ENCODE data around the gene UPK1B. TPM values are rescaled to one million over a fixed set of nuclear protein-coding genes. Genes with fewer than 3 reads are reported as not detected.
"Not testable (repeated sequence)": the region's sequence is repeated elsewhere in the genome, so short reads cannot be mapped to it uniquely, and the experiment has no call there.

The UPK1B gene
- total RNA-seq, result not detected
- not detected for polyA plus RNA-seq

DNA sequence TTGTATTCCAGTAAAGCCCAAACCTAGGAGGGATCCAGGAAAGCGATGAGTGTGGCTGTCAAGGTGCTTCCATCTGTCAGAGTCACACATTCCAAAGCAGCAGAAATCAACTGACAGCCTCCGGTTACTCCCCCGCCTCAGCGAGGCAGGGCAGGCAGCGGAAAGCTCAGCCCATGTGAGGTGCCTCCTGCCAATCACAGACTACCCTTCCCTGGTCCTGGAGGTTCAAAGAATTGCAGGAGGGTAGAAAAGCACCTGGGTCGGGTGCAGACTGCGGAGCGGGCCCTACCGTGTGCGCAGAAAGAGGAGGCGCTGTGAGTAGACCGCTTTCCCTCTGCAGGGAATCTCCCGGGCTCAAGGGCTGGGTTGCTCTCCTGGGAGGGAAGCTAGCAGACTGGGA lies at the start of gene UPK1B:
Gene UPK1B, plus strand, starts transcription at position 274 of the 400 bp plus-strand sequence. CDS start 13,144 bp downstream, outside the sequence.
- no peak within 1 kb of the TSS for H3K27ac Mint-ChIP-seq
- no peak within 1 kb of the TSS for H3K4me3 Mint-ChIP-seq
- H3K36me3 Mint-ChIP-seq, result no peaks in the 10 kb centered on the region
- Histone ChIP-seq H3K27me3 (ENCODE audit: insufficient read depth, low read length) (no peaks in the 10 kb centered on the region), H3K36me3 (ENCODE audit: insufficient read depth, low read length) (no peaks in the 10 kb centered on the region), H3K4me1 (ENCODE audit: insufficient read depth, low read length) (no peaks in the 10 kb centered on the region), H3K27ac (ENCODE audit: low read depth, low read length) (no peak within 1 kb of the TSS), H3K4me3 (ENCODE audit: low read length in 2 of 2) (no peak within 1 kb of the TSS), H3K9me3 (ENCODE audit: control insufficient read depth in 1 of 2, low read length in 2 of 2) (no peaks in the 10 kb centered on the region)
- no peak for DNase-seq
- H3K4me1 Mint-ChIP-seq, result no peaks in the 10 kb centered on the region
- H3K9me3 Mint-ChIP-seq, result peaks cover 0 to 2% (median 0%) of the 10 kb centered on the region in 8 donors
- peaks cover 3 to 9% of the 10 kb centered on the region in 2 donors for H3K27me3 Mint-ChIP-seq
- intact Hi-C loops (cut with micrococcal nuclease), result no loop called here
- ChIA-PET POLR2A (ENCODE audit: partially characterized antibody) (no interaction called here), CTCF (ENCODE audit: partially characterized antibody) (interaction anchor here (0.6 kb wide), 1 partner anchor 76 kb away, joined by 4 read pairs; no protein-coding TSS in a partner anchor)

DNA sequence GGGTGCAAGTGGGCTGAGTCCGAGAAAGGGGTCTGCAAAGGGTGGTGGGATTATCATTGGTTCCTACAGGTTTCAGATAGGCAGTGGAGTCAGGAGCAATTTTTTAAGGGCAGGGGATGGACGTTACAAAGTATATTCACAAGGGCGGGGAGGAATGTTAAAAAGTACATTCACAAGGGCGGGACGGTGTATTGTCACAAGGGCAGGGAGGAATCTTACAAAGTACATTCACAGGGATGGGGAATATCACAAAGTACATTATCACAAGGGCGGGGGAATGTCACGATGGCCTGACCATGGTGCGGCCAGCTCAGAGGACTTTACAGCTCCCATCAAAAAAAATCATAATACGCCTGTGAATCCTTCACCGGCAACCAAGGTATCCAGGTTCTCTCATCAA lies 48.1 kb upstream of the UPK1B start:
- Mint-ChIP-seq H3K9me3 (peaks cover 0 to 4% (median 0%) of the 10 kb centered on the region in 8 donors), H3K4me3 (no peak overlapping the region), H3K4me1 (no peaks in the 10 kb centered on the region), H3K36me3 (no peaks in the 10 kb centered on the region), H3K27me3 (peaks cover 10 to 22% of the 10 kb centered on the region in 2 donors), H3K27ac (no peak overlapping the region)
- no peak for DNase-seq
- Histone ChIP-seq H3K27ac (ENCODE audit: low read depth, low read length) (no peak overlapping the region), H3K36me3 (ENCODE audit: insufficient read depth, low read length) (no peaks in the 10 kb centered on the region), H3K27me3 (ENCODE audit: insufficient read depth, low read length) (no peaks in the 10 kb centered on the region), H3K4me3 (ENCODE audit: low read length in 2 of 2) (no peak overlapping the region), H3K9me3 (ENCODE audit: control insufficient read depth in 1 of 2, low read length in 2 of 2) (no peaks in the 10 kb centered on the region), H3K4me1 (ENCODE audit: insufficient read depth, low read length) (no peaks in the 10 kb centered on the region)
- intact Hi-C loops (cut with micrococcal nuclease), result no loop called here
- ChIA-PET POLR2A (ENCODE audit: partially characterized antibody) (no interaction called here), CTCF (ENCODE audit: partially characterized antibody) (no interaction called here)

DNA sequence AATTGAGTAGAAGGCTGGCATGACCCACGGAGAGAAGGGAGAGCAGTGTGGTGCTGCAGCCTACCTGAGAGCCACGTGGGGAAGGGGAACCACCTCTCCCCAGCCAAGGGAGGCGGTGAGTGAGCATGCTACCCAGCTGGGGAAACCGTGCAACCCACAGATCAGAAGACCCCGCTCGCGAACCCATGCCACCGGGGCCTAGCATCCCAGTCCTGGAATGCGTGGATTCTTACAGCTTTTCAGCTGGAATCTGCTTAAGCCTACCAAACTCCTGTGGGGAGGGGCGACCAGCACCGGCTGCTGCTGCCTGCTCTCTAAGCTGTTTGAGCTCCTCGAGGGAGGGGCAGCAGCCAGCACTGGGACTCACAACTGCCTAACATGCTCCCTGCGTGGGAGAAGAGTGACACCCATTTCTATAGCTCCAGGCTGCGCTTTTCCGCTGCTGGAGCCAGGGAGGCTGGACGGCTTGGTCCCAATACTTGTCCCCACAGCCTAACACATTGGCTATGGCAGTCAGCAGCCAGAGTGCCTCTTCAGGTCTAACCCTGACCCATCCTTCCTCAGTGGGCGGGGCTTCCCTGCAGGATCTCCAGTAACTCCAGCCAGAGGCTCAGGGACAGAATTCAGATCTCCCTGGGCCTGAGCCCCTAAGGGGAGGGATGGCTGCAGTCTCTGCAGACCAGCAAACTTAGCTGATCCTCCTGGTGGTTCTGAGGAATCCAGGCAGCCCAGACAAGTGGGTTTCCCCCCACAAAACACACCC lies 47.5 kb upstream of the UPK1B start:
- H3K36me3 Mint-ChIP-seq, result no peaks in the 10 kb centered on the region
- Histone ChIP-seq H3K27me3 (ENCODE audit: insufficient read depth, low read length) (no peaks in the 10 kb centered on the region), H3K9me3 (ENCODE audit: control insufficient read depth in 1 of 2, low read length in 2 of 2) (no peaks in the 10 kb centered on the region), H3K4me3 (ENCODE audit: low read length in 2 of 2) (no peak overlapping the region), H3K27ac (ENCODE audit: low read depth, low read length) (no peak overlapping the region), H3K36me3 (ENCODE audit: insufficient read depth, low read length) (no peaks in the 10 kb centered on the region), H3K4me1 (ENCODE audit: insufficient read depth, low read length) (no peaks in the 10 kb centered on the region)
- H3K4me3 Mint-ChIP-seq, result no peak overlapping the region
- ChIA-PET CTCF (ENCODE audit: partially characterized antibody) (no interaction called here), POLR2A (ENCODE audit: partially characterized antibody) (no interaction called here)
- intact Hi-C loops (cut with micrococcal nuclease), result no loop called here
- H3K27me3 Mint-ChIP-seq, result peaks cover 10 to 24% of the 10 kb centered on the region in 2 donors
- H3K4me1 Mint-ChIP-seq, result no peaks in the 10 kb centered on the region
- H3K9me3 Mint-ChIP-seq, result peaks cover 0 to 3% (median 0%) of the 10 kb centered on the region in 8 donors
- DNase-seq, result no peak
- H3K27ac Mint-ChIP-seq, result no peak overlapping the region

DNA sequence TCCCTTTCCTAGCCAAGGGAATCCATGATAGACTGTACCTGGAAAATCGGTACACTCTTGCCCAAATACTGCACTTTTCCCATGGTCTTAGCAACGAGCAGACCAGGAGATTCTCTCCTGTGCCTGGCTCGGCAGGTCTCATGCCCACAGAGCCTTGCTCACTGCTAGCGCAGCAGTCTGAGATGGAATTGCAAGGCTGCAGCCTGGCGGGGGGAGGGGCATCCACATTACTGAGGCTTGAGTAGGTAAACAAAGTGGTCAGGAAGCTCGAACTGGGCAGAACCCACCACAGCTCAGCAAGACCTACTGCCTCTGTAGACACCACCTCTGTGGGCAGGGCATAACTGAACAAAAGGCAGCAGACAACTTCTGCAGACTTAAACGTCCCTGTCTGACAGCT lies 43.1 kb upstream of the UPK1B start:
- H3K9me3 Mint-ChIP-seq; H3K27ac ChIP-seq (ENCODE audit: low read depth, low read length); H3K36me3 ChIP-seq (ENCODE audit: insufficient read depth, low read length); H3K4me3 Mint-ChIP-seq; H3K9me3 ChIP-seq (ENCODE audit: control insufficient read depth in 1 of 2, low read length in 2 of 2); POLR2A ChIA-PET (ENCODE audit: partially characterized antibody); H3K4me1 ChIP-seq (ENCODE audit: insufficient read depth, low read length); intact Hi-C loops (cut with micrococcal nuclease); H3K27me3 ChIP-seq (ENCODE audit: insufficient read depth, low read length); H3K27ac Mint-ChIP-seq; H3K4me1 Mint-ChIP-seq; H3K36me3 Mint-ChIP-seq; DNase-seq; H3K4me3 ChIP-seq (ENCODE audit: low read length in 2 of 2): not testable (repeated sequence)
- peaks cover 10 to 24% of the 10 kb centered on the region in 2 donors for H3K27me3 Mint-ChIP-seq
- CTCF ChIA-PET (ENCODE audit: partially characterized antibody), result interaction anchor here (0.9 kb wide), 1 partner anchor 247 kb away, joined by 3 read pairs; no protein-coding TSS in a partner anchor

DNA sequence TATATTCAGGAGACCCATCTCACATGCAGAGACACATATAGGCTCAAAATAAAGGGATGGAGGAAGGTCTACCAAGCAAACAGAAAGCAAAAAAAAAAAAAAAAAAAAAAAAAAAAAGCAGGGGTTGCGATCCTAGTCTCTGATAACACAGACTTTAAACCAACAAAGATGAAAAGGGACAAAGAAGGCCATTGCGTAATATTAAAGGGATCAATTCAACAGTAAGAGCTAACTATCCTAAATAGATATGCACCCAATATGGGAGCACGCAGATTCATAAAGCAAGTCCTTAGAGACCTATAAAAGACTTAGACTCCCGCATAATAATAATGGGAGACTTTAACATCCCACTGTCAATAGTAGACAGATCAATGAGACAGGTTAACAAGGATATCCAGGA lies 41.1 kb upstream of the UPK1B start:
- H3K4me1 ChIP-seq (ENCODE audit: insufficient read depth, low read length); H3K36me3 Mint-ChIP-seq; POLR2A ChIA-PET (ENCODE audit: partially characterized antibody); H3K4me1 Mint-ChIP-seq; CTCF ChIA-PET (ENCODE audit: partially characterized antibody); intact Hi-C loops (cut with micrococcal nuclease); H3K36me3 ChIP-seq (ENCODE audit: insufficient read depth, low read length); H3K27ac ChIP-seq (ENCODE audit: low read depth, low read length); H3K4me3 Mint-ChIP-seq; DNase-seq; H3K9me3 ChIP-seq (ENCODE audit: control insufficient read depth in 1 of 2, low read length in 2 of 2); H3K9me3 Mint-ChIP-seq; H3K27me3 ChIP-seq (ENCODE audit: insufficient read depth, low read length); H3K4me3 ChIP-seq (ENCODE audit: low read length in 2 of 2); H3K27ac Mint-ChIP-seq: not testable (repeated sequence)
- H3K27me3 Mint-ChIP-seq, result peaks cover 4 to 20% of the 10 kb centered on the region in 2 donors

DNA sequence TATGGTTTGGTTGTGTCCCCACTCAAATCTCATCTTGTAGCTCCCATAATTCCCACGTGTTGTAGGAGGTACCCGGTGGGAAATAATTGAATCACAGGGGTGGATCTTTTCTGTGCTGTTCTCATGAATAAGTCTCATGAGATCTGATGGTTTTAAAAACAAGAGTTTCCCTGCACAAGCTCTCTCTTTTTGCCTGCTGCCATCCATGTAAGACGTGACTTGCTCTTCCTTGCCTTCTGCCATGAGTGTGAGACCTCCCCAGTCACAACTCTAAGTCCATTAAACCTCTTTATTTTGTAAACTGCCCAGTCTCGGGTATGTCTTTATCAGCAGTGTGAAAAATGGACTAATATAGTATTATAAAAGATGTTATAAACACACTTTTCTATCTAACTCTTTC lies 34.0 kb upstream of the UPK1B start:
- H3K36me3 ChIP-seq (ENCODE audit: insufficient read depth, low read length); H3K27ac ChIP-seq (ENCODE audit: low read depth, low read length); H3K27ac Mint-ChIP-seq; DNase-seq; H3K4me1 Mint-ChIP-seq; H3K27me3 Mint-ChIP-seq; H3K4me3 ChIP-seq (ENCODE audit: low read length in 2 of 2); H3K9me3 ChIP-seq (ENCODE audit: control insufficient read depth in 1 of 2, low read length in 2 of 2); intact Hi-C loops (cut with micrococcal nuclease); CTCF ChIA-PET (ENCODE audit: partially characterized antibody); H3K4me1 ChIP-seq (ENCODE audit: insufficient read depth, low read length); H3K27me3 ChIP-seq (ENCODE audit: insufficient read depth, low read length); H3K36me3 Mint-ChIP-seq; H3K4me3 Mint-ChIP-seq; POLR2A ChIA-PET (ENCODE audit: partially characterized antibody); H3K9me3 Mint-ChIP-seq: not testable (repeated sequence)

DNA sequence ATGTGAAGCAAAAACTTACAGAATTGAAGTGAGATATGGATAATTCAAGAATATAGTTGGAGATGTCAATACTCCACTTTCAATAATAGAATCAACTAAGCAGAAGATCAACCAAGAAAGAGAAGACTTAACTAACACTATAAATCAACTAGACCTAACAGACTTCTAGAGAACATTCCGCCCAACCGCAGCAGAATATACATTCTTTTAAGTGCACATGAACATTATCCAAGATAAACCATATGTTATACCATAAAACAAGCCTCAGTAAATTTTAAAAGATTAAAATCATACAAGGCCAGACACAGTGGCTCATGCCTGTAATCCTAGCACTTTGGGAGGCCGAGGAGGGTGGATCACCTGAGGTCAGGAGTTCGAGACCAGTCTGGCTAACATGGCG lies 32.9 kb upstream of the UPK1B start:
- CTCF ChIA-PET (ENCODE audit: partially characterized antibody), result no interaction called here
- DNase-seq, result no peak
- H3K4me3 Mint-ChIP-seq, result no peak overlapping the region

More for the DNA sequence above, 32.9 kb upstream of the UPK1B start:
- POLR2A ChIA-PET (ENCODE audit: partially characterized antibody), result no interaction called here
- Histone ChIP-seq H3K4me1 (ENCODE audit: insufficient read depth, low read length) (no peaks in the 10 kb centered on the region), H3K36me3 (ENCODE audit: insufficient read depth, low read length) (no peaks in the 10 kb centered on the region), H3K27ac (ENCODE audit: low read depth, low read length) (no peak overlapping the region), H3K9me3 (ENCODE audit: control insufficient read depth in 1 of 2, low read length in 2 of 2) (no peaks in the 10 kb centered on the region), H3K4me3 (ENCODE audit: low read length in 2 of 2) (no peak overlapping the region), H3K27me3 (ENCODE audit: insufficient read depth, low read length) (no peaks in the 10 kb centered on the region)
- Mint-ChIP-seq H3K4me1 (peaks cover 0 to 2% (median under 1%) of the 10 kb centered on the region in 4 donors), H3K27me3 (peaks cover 0 to under 1% of the 10 kb centered on the region in 2 donors), H3K27ac (no peak overlapping the region), H3K36me3 (no peaks in the 10 kb centered on the region), H3K9me3 (peaks cover 0 to 2% (median 0%) of the 10 kb centered on the region in 8 donors)
- intact Hi-C loops (cut with micrococcal nuclease), result no loop called here
